Measurements from ENCODE around the gene B4GALNT3. TPM values are rescaled to one million over a fixed set of nuclear protein-coding genes. Genes with fewer than 3 reads are reported as not detected.

The B4GALNT3 gene
- total RNA-seq (2021; ENCODE audit: unreplicated experiment) (2.3 TPM), Bru-seq, nascent RNA (percentile 33 among the genes with signal in this experiment), BruChase-seq, experiment 1, labeled RNA remaining after a 2-hour chase (percentile 30 among the genes with signal in this experiment), BruChase-seq, experiment 2, labeled RNA remaining after a 6-hour chase (percentile 32 among the genes with signal in this experiment)
- polyA plus RNA-seq (2012; ENCODE audit: insufficient read length), result 3.3 TPM
- long read RNA-seq, partial matches to known transcripts, result 4 of 7 reads
- long read RNA-seq, other reads (novel, unspliced or antisense), result 3 of 7 reads

GRCh38 chr12:459430-460258, at the start of gene B4GALNT3:
Gene B4GALNT3, plus strand, starts transcription at chr12:459939. Its CDS starts 438 bp downstream, at chr12:460377.
- peaks cover 10% of the 10 kb centered on the region for H3K27me3 ChIP-seq (ENCODE audit: control insufficient read depth, insufficient read depth, low read length)
- no peaks in the 10 kb centered on the region for H3K9me3 ChIP-seq (ENCODE audit: control insufficient read depth, insufficient read depth, low read depth, low read length)
- peak; percentile 82 for ATAC-seq
- in situ Hi-C loops (cut with HindIII; ENCODE audit: low pct_unique_long_range_greater_than_20kb, low sequenced_read_pairs), result no loop called here
- intact Hi-C loops (cut with micrococcal nuclease; ENCODE audit: unreplicated experiment), result no loop called here
- H3K36me3 ChIP-seq (ENCODE audit: control insufficient read depth, insufficient read depth, low read length), result no peaks in the 10 kb centered on the region
- H3K27ac ChIP-seq (ENCODE audit: low read length), result no peak within 1 kb of the TSS
- no peaks in the 10 kb centered on the region; the same call in 1 of the 2 replicates for H3K4me1 ChIP-seq (ENCODE audit: control insufficient read depth, insufficient read depth, low read length)
- no peak for DNase-seq (ENCODE audit: low read depth, low spot score)
- TF ChIP-seq POLR2AphosphoS5 (IDR thresholded peaks at IDR 0.05; ENCODE audit: low read depth, low read length) (no peak), TCF7L2 (IDR thresholded peaks at IDR 0.05; ENCODE audit: low read depth, low read length) (no peak), CTCF (IDR thresholded peaks at IDR 0.05) (no peak), REST (IDR thresholded peaks at IDR 0.05; ENCODE audit: insufficient read depth in 1 of 2, low read depth in 2 of 2, low read length in 1 of 2) (no peak), SIN3A (IDR thresholded peaks at IDR 0.05; ENCODE audit: borderline replicate concordance, insufficient read depth, low read depth, low read length) (no peak)
- peak within 1 kb of the TSS; percentile 40 to 58 for H3K4me3 ChIP-seq (ENCODE audit: low read depth in 2 of 2, low read length in 2 of 2)
- ChIA-PET POLR2A (no interaction called here), CTCF (no interaction called here)
- no TSS peak for BruUV-seq (replicated peaks)

GRCh38 chr12:414859-415258, 44.9 kb upstream of the B4GALNT3 start:
- no TSS peak for BruUV-seq (replicated peaks)
- no peaks in the 10 kb centered on the region for H3K4me1 ChIP-seq (ENCODE audit: control insufficient read depth, insufficient read depth, low read length)
- ChIA-PET POLR2A (no interaction called here), CTCF (no interaction called here)
- intact Hi-C loops (cut with micrococcal nuclease; ENCODE audit: unreplicated experiment) (no loop called here), in situ Hi-C loops (cut with HindIII; ENCODE audit: low pct_unique_long_range_greater_than_20kb, low sequenced_read_pairs) (no loop called here)
- H3K9me3 ChIP-seq (ENCODE audit: control insufficient read depth, insufficient read depth, low read depth, low read length), result no peaks in the 10 kb centered on the region
- no peaks in the 10 kb centered on the region; the same call in 1 of the 2 replicates for H3K36me3 ChIP-seq (ENCODE audit: control insufficient read depth, insufficient read depth, low read length)
- H3K27ac ChIP-seq (ENCODE audit: low read length), result no peak overlapping the region
- H3K27me3 ChIP-seq (ENCODE audit: control insufficient read depth, insufficient read depth, low read length), result no peaks in the 10 kb centered on the region
- ATAC-seq (no peak), DNase-seq (ENCODE audit: low read depth, low spot score) (no peak)
- no peak for TF ChIP-seq REST (IDR thresholded peaks at IDR 0.05; ENCODE audit: insufficient read depth in 1 of 2, low read depth in 2 of 2, low read length in 1 of 2)
- TF ChIP-seq CTCF (IDR thresholded peaks at IDR 0.05), result no peak
- TF ChIP-seq POLR2AphosphoS5 (IDR thresholded peaks at IDR 0.05; ENCODE audit: low read depth, low read length), result no peak
- no peak for TF ChIP-seq TCF7L2 (IDR thresholded peaks at IDR 0.05; ENCODE audit: low read depth, low read length)
- no peak for TF ChIP-seq SIN3A (IDR thresholded peaks at IDR 0.05; ENCODE audit: borderline replicate concordance, insufficient read depth, low read depth, low read length)
- H3K4me3 ChIP-seq (ENCODE audit: low read depth in 2 of 2, low read length in 2 of 2), result no peak overlapping the region
